ENCODE data around the gene MS4A4E.
"Not testable (repeated sequence)": the region's sequence is repeated elsewhere in the genome, so short reads cannot be mapped to it uniquely, and the experiment has no call there.

MS4A4E gene

DNA sequence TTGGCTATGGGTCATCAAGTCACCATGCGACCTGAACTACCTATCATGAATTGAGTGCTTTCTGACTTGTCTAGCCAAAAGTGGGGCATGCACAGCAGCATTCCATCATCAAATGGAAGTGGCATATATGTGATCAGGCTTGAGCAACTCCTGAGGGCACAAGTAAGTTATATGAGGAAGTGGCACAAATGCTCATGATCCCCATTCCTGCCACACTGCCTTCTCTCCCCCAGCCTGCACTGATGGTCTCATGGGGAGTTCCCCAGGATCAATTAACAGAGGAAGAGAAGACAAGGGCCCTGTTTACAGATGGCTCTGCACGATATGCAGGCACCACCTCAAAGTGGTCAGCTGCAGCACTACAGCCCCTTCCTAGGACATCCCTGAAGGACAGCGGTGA lies 21.8 kb downstream of the MS4A4E start:
- no peak for DNase-seq (ENCODE audit: low spot score)

GRCh38 chr11:60214386-60214785 lies 28.6 kb downstream of the MS4A4E start:
- DNase-seq (ENCODE audit: low spot score) = no peak

GRCh38 chr11:60211206-60211605 lies 31.7 kb downstream of the MS4A4E start:
- no peak for DNase-seq (ENCODE audit: low spot score)

GRCh38 chr11:60209977-60210376 lies 33.0 kb downstream of the MS4A4E start:
- DNase-seq (ENCODE audit: low spot score) = no peak

DNA sequence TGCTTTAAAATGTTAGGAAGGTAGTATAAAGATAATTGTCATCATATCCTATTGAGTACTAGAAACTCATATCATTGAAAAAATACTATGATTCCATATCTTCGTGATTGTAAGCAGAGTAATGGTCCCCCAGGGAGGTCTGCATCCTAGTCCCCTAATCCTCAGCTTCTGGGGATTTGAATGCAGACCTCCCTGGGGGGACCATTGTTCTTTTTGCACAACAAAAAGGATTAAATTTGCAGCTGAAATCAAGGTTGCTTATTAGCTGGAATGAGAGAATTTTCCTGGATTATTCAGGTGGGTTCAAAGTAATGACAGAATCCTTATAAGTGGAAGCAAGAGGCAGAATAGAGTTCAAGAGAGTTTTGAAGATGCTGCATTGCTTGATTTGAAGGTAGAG lies 34.0 kb downstream of the MS4A4E start:
- DNase-seq (ENCODE audit: low spot score) = no peak

DNA sequence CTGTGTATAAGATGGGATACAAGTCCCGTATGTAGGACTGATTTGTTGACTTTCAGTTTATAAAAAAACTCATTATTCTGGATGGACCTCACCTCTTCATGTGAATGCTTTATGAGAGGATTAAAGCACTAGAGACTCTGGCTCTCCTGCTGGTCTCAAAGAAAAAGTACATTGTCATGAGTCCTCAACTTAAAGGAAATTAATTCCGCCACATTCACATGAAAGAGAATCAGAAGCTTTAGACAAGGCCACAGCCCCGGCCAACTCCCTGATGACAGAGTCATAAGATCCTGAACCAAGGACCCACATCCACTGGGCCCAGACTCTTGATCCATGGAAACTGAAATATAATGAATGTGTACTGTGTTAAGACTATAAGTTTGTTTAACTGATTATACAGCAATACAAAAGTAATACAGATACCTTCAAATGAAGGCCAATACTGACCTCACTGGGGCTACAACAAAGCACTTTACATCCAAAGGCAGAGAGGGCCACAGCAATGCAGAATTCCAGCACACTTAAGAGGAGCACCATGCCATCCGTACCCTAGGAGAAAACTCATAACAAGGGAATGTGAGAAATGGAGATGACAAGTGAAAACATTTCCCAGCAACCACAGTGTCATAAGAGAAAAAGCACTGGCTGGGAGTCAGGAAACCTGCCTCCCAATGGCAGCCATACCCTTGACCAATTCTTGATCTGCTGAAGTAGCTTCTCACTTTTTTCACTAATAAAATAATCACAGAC lies 34.6 kb downstream of the MS4A4E start:
- DNase-seq (ENCODE audit: low spot score) = no peak

GRCh38 chr11:60206616-60207015 lies 36.3 kb downstream of the MS4A4E start:
- no peak for DNase-seq (ENCODE audit: low spot score)

DNA sequence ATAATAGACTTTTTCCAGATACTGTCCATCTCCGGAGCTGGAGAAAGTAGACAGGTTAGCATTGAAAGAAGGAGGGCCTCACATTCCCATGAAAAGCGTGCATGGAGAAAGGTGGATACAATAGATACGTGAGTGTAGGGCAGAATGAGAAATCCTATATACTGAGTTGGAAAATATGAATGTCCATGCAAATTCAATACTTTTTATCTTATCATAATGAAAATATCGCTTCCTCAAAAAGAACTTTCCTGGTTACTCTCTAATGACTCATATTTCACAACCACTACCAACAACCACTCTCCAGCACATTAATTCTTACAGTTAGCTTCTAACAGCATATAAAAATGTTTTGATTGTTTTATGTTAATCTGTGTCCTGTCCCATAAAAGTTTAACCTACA lies 38.0 kb downstream of the MS4A4E start:
- no peak for DNase-seq (ENCODE audit: low spot score)

DNA sequence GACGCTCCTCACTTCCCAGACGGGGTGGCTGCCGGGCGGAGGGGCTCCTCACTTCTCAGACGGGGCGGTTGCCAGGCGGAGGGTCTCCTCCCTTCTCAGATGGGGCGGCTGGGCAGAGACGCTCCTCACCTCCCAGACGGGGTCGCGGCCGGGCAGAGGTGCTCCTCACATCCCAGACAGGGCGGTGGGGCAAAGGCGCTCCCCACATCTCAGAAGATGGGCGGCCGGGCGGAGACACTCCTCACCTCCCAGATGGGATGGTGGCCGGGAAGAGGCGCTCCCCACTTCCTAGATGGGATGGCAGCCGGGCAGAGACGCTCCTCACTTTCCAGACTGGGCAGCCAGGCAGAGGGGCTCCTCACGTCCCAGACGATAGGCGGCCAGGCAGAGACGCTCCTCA lies 41.6 kb downstream of the MS4A4E start:
- DNase-seq (ENCODE audit: low spot score) = not testable (repeated sequence)

GRCh38 chr11:60197442-60197841 lies 45.5 kb downstream of the MS4A4E start:
- no peak for DNase-seq (ENCODE audit: low spot score)

DNA sequence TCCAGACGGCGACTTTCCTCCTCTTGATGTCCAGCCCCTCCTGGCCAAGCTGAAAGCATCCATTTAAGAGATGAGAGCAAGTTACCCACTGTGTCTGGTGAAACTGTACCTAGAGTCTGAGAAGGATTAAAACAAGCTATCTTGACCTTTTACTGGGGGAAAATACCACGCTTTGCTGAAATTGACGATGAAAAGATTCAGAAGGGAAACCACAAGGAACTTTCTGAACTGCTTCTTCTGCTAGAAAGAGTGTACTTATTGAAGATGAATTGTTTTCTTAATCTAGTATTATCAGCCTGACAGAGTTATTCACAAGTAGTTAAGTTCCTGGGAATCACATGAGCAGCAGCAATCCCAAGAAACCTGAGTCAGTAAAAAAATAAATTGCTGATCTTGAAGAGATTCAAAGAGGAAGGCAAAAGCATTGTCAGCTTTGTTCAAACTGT lies 47.0 kb downstream of the MS4A4E start:
- DNase-seq (ENCODE audit: low spot score) = no peak

- DNase-seq (ENCODE audit: low spot score) = no peak
Measured at GRCh38 chr11:60194511-60194910, 48.4 kb downstream of the MS4A4E start.

- DNase-seq (ENCODE audit: low spot score) = peak; percentile 27
Measured at GRCh38 chr11:60193687-60194433, 49.1 kb downstream of the MS4A4E start.

- DNase-seq (ENCODE audit: low spot score) = not testable (repeated sequence)
Measured at GRCh38 chr11:60192564-60192963, 50.4 kb downstream of the MS4A4E start.

DNA sequence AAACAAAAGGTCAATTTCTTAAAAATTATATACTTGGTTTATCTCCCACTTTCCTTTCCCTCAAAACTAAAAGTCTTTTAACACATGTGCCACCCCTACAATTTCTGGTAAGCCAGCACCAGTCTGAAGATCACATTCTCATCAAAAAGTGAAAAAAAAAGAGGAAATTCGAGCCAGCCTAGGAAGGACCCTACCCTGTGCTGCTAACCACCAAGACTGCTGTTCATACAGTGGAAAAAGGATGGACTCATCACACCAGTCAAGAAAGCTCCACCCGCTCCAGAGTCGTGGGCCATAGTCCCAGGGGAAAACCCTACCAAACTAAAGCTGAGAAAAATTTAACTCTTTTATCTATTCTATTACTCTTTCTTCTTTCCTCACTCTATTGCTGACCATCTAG lies 54.5 kb downstream of the MS4A4E start:
- DNase-seq (ENCODE audit: low spot score) = not testable (repeated sequence)

- not testable (repeated sequence) for DNase-seq (ENCODE audit: low spot score)
Measured at GRCh38 chr11:60186128-60186527, 56.8 kb downstream of the MS4A4E start.

GRCh38 chr11:60185512-60185827 lies 57.5 kb downstream of the MS4A4E start:
- not testable (repeated sequence) for DNase-seq (ENCODE audit: low spot score)

GRCh38 chr11:60184824-60185511 lies 58.0 kb downstream of the MS4A4E start:
- no peak for DNase-seq (ENCODE audit: low spot score)

- DNase-seq (ENCODE audit: low spot score) = no peak
Measured at GRCh38 chr11:60183591-60184205, 59.2 kb downstream of the MS4A4E start.

- DNase-seq (ENCODE audit: low spot score) = no peak
Measured at GRCh38 chr11:60182541-60183330, 60.2 kb downstream of the MS4A4E start, which contains the start of gene MS4A6A. MS4A6A (minus strand) TSS chr11:60183083; CDS start chr11:60181727, 1,356 bp downstream.

GRCh38 chr11:60175860-60176275 lies 67.1 kb downstream of the MS4A4E start:
- no peak for DNase-seq (ENCODE audit: low spot score)

DNA sequence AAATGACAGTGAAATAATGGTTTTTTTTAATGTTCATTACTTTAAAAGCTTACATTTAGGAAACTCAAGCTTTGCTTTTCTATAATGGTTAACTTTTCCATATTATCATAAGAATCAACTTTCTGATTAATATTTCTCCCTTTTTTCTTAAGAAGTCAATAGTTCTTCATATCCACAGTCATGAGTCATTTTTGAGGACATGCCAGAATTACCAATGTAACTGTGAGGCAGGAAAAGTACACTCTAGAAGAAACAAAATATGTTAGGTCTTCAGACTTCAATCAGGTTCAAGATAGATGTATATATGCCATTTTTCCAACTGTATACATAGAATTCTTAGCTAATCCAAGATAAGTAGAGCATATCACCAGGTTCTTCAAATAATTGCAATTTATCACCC lies 70.9 kb downstream of the MS4A4E start:
- DNase-seq (ENCODE audit: low spot score) = no peak

All from hepatic stellate cell (primary cell).